GM18873 (cell line): ENCODE data around the gene CLEC20A.

ENCODE experiments used
- ATAC-seq: cut with Tn5 transposase; IDR thresholded peaks from one replicate; pipeline ENCODE4 v1.9.1; 2021; ENCODE audit warnings: mild to moderate bottlenecking, moderate library complexity, moderate number of reproducible peaks; ENCODE audit not compliant: unreplicated experiment, low FRiP score

Gene CLEC20A

DNA sequence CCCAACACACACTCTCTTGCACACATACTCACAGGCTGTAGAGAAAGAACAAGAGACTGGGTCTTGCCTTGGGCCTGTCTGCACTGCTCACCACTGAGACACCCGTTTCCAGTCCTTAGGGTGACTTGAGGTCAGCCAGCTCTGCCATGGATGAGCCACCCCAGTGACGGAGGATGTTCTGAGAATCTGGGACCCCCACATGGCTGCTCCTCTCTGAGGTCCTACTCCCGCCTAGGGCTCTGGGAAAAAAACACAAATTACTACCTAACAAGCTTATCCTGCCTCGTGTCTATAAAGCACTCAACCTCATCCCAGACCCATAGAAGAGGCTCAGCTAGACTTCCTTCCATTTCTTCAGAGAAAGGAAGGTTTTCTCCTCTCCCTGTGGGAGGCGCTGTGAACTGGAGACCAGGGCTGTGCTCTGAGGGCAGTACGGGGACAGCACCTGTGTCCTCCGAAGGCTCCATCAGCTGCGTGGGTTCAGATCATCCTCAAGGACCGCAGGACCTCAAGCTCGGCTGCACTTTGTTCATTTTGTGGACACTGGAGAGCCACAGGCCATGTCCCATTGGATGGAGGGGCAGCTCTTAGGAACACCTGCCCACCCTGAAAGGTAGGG lies 4.3 kb upstream of the CLEC20A start:
- ATAC-seq, result no peak

DNA sequence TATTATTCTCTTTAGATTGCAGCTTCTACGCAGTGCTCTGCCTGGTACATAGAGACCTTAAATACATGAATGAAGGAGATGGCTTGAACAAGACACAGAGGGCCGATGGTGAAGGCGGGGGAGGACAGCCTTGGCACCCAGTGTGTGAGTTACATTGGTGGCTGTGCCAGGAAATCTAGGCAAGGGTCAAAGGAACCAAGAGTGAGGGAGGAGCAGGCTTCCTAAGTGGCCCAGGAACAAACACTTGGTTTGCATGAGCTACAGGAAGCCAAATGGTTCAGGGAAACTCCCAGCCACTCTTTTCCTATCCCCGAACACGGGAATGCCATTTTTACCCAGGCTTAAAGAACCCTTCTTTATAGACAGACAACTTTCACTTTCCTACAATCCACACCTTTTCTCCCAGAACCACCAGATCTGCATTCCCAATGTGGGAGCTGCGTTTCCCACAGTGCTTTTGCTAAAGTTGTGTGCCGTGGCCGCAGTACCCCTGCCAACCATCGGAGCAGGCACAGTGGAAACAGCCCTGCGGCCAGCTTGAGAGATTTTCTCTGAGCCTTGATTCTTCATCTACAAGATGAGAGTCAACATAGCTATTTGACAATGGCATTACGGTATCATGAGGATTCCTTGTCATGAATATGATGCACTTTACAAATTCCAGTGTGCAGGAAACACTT lies 3.5 kb upstream of the CLEC20A start:
- no peak for ATAC-seq

DNA sequence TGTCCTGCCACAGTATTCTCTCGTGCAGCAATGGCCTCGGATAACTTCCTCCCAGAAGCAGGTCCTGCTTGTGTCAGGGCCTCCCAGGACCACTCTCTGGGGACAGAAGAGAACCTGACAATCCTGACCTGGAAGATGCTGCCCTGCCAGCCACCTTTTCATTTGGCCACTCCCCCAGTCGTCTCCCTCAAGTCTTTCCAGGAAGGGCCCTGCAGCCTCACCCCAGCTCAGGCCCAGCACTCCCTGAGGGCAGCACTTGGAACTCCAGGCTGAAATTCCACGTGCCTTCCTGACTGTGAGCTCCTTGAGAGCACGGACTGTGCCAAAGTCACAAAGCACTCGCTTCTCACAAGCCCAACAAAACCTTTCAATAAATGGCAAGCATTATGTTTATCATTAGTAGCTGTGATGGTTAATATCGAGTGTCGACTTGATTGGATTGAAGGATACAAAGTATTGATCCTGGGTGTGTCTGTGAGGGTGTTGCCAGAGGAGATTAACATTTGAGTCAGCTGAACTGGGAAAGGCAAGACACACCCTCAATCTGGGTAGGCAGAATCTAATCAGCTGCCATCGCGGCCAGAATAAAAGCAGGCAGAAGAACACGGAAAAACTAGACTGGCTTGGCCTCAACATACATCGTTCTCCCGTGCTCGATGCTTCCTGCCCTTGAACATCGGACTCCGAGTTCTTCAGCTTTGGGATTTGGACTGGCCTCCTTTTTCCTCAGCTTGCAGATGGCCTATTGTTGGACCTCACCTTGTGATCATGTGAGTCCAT lies 2.3 kb upstream of the CLEC20A start:
- ATAC-seq, result no peak

DNA sequence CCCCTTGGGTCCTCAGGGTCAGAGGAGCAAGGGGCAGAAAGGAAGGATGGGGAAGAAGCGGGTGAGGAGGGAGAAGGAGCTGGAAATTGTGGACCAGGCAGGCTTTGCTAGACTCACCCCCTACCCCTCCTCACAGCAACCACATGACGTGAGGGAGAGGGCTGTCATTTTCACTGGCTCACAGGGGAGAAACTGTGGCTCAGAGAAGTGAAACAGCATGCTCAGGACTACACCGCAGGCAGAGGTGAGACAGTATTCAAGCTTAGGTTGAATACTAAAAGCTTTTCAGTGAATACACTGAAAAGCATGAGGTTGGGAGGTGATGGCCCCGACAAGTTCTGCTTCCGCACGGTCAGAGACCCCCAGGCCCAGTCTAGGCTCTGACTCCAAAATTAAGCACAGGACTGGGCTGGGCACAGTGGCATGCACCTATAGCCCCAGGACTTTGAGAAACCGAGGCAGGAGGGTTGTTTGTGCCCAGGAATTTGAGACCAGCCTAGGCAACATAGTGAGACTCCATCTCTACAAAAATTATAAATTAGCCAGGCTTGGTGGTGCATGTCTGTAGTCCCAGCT lies 1.2 kb upstream of the CLEC20A start:
- no peak for ATAC-seq

DNA sequence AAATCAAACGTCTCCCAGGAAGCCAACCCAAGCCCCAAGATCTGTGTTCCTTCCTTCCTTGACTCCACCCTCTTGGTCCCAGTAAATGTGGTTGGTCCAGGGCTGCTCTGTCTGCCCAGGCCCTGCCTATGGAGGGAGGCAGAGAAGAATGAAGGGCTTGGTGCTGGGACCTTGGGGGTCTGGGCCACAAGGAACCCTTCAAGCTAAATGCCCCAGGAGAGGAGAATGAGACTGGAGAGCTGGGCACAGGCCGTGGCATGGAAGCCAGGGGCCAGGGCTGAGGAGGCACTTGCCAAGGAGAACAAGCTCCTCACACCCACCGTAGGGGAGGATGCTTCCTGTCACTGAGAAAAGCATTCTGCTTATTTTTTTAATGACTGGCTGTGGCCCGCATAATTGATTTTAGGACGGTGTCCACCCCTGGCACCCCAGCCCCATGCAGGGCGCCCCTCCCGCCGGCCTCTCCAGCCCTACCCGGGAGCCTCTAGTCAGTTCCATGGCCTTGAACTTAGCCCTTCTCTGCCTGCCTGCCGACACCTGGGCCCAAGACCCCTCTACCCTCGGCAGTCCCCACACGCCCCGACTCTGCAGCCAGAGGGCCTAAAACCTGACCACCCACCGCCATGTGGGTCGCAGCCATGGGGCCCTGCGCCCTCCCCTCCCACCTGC lies 889 bp downstream of the CLEC20A start:
- no peak for ATAC-seq

DNA sequence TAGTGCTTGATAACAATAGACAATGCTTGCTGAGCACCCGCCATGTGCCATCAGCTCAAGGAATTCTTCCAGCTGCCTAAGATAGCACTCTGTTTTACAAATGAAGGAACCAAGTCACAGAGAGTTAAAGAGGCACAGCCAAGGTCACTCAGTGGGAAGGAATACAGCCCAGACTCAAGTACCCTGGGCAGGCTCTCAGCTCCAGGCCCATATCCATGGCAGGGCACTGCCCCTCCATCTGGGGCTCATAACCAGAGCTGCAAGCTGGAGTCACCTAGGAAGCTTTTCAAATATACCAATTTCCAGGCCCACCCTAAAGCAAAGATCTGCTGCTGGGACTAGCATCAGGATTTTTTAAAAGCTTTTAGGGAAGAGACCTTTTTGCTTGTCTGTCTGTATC lies 1.6 kb downstream of the CLEC20A start:
- ATAC-seq, result no peak

DNA sequence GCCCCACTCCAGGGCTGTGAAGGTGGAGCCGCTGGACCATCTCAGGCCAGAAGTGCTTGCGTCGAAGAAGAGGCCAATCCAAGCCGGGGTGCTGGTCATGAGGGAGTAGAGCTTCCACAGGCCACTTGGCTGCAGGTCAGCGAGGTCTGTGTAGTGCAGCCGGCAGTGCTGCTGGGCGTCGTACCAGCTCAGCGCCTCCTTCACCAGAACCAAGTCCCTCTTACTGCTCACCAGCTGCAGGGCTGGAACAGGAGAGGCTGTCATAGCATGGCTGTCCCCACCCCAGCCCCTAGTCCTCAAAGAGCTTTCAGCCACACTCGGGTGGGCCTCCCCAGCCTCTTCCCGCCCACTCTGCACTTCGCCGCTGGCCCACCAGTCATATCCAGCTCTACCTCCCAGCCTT lies 2.2 kb downstream of the CLEC20A start:
- ATAC-seq, result no peak

DNA sequence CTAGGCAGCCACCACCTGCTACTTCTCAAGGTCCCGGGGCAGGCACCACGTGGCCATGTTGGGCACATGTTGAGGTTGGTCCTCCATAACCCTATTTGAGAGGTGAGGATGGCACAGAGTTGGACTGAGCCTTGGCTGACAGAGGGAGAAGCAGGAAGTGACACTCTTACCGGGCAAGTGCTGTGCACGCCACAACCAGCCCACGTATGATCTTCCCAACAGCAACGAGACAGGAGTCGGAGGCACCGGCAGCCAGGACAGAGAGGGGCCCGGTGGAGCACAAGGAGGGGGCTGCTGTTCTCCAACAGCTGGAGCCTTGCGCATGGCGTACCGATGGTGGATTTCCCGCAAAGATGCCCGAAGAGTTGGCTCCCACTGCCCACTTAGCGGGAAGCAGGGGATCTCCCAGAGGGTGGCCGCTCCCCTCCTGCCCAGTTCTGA lies 3.4 kb downstream of the CLEC20A start:
- ATAC-seq, result no peak

DNA sequence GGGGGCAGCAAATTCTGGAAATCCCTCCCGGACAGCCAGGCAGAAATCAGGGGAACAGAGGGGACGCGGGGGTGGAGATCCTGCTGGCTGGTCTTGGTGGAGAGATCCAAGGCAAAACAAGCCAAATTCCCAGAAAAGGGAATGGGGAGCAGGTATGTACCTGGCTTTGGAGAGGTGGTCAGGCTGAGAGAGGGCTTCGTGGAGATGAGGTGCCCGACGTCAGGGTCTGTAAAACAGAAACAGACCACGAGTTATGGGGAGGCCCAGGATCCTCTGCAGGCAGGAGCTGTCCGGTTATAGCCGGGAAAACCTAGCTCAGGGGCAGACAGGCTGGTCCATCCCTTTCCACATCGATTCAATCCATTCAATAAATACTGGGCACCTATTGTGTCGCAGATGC lies 4.4 kb downstream of the CLEC20A start:
- ATAC-seq, result no peak

DNA sequence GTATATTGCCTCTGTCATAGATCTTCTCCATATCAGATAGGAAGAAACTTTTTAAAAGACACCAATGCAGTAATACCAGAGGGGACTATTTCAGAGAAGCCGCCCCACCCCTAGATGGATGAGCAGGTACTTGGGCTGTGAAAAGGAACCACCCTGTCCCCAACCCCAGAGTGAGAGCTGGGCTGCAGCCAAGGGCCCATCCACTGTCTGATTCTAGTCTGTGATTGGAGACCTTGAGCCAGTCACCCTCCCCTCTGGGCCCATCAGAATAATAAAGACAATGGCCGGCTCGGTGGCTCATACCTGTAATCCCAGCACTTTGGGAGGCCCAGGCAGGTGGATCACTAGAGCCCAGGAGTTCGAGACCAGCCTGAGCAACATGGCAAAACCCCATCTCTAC lies 5.0 kb downstream of the CLEC20A start:
- ATAC-seq, result no peak

DNA sequence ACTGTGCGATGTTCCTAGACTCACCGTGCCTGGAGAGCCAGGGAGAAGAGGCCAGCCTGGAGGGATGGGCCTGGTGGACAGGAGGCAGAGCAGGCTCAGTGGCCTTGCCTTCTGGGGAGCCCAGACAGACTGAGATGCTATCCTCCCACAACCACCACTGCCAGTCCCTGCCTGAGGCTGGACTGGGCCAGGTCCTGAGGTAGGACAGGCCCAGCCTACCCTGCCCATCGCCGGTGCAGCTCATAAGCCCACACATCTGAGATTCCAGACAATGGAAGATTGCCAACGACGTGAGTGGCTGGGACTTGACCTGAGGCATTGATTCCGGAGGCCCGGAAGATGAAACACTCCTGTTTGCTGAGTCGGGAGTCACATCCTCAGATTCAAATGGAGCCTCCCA lies 5.8 kb downstream of the CLEC20A start:
- no peak for ATAC-seq

DNA sequence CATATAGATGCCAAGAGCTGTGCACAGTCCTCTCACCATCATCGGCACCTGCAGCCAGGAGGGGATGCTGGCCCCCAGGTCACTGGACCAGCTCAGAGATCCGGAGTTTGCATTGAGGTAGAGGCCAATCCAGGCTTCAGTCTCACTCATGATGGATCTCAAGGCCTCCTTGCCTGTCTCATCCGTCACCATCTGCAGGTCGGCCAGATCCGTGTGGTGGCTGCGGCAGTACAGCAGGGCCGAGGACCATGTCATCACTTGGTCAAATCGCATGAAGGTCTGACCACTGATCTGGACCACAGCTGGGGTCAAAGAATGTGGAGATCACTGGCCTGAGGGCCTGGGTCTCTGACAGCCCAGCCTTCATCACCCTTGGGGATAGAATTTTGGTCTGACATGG lies 6.6 kb downstream of the CLEC20A start:
- no peak for ATAC-seq

DNA sequence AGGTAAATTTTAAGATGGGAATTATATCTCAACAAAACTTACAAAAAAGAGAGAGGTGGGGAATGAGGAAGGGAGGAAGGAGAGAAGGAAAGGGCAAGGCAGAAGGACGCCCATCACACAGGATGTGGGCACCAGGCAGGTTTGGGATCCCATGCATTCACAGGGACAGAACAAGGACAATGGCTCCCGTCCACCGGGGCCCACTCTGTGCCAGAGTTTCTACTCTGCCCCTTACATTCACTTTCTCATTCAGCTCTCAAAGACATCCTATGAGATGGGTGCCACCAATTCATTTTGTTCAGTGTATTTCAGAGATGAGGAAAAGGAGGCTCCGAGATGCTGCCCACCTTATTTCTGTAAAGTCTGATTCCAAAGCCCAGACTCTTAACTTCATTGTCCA lies 7.4 kb downstream of the CLEC20A start:
- ATAC-seq, result no peak

DNA sequence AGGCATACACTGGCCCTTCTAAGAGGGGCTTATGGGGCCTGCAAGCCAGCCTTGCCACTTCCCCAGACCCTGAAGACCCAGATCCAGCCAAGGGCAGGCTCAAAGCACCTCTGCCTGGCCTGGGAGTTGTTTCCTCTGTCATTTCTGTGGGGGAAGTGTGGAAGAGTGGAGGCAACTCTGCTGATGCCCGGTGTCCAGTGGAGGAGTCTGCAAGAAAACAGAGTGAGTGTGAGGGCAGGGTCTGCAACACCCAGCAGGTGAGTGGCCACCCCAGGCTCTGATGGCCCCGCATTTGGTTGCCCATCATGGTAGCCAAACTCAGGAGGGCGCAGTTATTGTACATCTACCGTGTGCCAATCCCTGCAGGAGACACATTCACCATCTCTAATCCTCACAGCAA lies 8.4 kb downstream of the CLEC20A start:
- no peak for ATAC-seq

DNA sequence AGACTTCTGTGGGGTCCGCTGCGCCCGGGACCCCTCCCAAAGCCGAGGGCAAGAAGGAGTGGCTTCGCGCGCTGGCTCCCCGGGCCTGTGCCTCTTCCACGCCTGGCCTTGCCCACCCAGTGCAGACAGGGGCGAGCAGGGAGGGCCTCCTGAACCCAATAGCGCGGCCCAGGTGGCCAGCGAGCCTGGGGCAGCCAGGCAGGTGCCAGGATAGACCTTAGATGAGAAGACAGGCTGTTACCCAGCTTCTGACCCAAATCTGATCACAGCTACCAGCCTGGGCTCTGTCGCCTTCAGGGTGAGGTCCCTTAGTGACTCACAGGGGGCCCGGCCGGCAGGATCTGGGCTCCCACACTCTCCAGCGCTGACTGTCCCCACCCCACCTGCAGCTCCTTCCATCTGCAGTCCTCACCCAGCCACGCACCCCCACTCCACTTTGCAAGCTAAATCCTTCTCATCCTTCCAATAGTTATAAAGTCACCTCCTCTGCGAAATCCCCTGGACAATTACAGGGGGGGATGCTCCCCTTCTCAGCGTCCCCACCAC lies 9.6 kb downstream of the CLEC20A start:
- no peak for ATAC-seq

DNA sequence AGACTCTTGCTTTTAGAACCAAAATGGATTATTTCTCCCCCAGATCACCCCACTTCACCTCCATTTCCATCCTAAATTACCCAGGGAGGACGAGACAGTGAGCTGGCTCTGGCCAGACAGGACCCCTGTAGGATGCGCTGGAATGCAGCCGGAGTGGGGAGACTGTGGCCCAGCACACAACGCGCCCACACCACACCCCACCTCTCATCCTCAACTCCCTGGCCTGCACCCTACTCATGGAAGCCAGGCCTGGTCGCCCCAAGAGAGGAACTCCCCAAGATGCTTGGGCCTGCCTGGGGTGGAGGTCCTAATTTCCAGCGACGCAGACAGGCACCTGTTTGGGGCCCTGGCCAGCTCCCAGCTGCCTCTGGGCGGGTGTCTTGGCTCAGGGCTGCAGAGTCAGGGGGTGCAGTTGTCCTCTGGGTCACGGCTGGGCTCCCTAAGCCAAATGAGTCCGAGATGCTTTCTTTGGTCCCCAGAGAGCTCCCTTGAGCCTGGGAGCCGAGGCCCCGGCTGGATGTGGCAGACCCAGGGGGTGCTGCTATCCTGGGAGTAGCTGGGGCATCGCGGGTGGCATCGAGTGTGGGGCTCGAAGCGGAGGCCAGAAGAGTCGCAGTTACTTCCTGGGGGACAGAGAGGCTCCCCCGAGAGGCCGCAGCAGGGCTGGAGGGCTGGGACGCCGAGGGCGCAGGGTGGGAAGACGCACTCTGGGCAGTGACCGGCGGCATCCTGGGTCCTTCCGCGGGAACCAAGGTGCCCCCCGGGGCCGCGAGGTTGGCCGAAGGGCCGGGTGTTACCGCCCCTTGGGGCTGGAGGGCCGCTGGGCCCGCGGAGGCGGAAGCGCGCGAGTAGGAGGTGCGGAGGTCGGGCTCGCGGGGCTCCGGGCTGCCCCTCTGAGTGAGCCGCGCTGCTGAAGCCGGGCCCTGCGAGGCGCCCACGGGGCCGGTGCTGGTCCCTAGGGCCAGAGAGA lies 10.4 kb downstream of the CLEC20A start:
- no peak for ATAC-seq

DNA sequence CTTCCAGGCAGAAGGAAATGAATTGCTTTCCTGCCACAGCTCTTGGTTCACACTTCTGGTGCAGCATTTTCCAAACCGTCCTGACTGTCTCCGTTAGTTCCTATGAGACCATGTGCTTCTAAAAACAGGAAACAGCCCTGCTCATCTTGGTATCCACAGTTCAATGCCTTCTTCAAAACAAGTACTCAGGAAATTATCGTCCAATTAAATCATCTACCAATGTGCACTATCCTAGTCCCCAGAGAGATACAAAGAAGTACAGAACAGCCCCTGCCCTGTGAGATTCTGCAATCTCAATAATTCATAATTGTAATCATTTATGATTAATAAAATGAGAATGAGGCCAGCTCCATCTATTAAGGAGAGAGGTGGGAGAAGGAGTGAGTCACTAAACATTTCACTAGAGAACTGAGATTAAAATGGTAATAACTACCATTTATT lies 11.2 kb downstream of the CLEC20A start:
- no peak for ATAC-seq

DNA sequence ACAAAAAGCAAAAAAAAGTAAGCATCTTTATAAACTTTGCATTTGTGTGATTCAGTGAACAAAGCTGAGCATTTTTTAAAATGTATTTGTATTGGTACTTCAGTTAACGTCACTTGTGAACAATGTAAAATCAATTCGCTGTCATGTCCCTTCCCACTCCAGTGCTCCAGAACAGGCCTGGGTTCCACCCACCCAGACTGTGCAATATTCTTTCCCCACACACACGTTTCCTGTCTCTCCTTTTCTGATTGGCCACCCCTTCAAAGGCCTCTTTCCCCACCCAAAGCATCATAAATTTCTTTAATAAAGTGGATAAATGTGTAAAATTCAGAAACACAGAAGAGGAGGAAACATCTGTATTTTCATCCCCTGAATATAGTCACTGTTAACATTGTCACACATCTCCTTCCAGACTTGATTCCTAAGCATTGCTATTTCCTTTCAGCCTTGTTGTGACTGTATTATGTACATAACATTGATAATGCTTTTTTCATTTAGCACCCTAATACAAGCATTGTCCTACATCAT lies 12.0 kb downstream of the CLEC20A start:
- no peak for ATAC-seq
